GM10248 (cell line): Measurements from ENCODE around the gene CFHR2.

ENCODE experiments used
- CTCF ChIA-PET: fragments of 300-600 bp; sonication (Branson Sonifier 250); formaldehyde crosslinking; extraction: SDS; loops from one replicate; lab custom pipeline; 2021; ENCODE audit warnings: antibody characterized with exemption; lab: Yijun Ruan, JAX
- POLR2A ChIA-PET: fragments of 350-650 bp; sonication (Branson Sonifier 250); formaldehyde crosslinking; extraction: SDS; loops from one replicate; lab custom pipeline; 2020; ENCODE audit warnings: antibody characterized with exemption; lab: Yijun Ruan, JAX
- DNase-seq: peaks from one replicate; pipeline ENCODE4 v3.0.0; 2012; ENCODE audit errors: extremely low spot score
- TF ChIP-seq, protein P1 (sequence below): IDR thresholded peaks from 2 replicates; pipeline ENCODE4 v1.5.1; 2012; ENCODE audit warnings: mild to moderate bottlenecking, low read depth; ENCODE audit errors: extremely low read depth, missing control alignments, control extremely low read depth

CFHR2 gene

DNA sequence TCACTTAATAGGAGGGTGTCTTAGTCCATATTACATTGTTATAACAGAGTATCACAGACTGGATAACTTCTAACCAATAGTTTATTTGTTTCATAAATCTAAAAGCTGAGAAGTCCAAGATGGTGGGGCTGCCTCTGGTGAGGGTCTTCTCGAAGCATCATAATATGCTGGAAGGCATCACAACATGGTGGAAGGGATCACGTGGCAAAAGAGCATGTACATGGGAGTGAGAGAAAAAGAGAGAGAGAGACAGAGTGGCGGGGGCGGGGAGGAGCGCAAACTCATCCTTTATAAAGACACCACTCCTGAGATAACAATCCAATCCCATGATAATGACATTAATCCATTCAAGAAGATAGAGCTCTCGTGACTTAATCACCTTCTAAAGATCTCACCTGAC lies 65.3 kb downstream of the CFHR2 start:
- ChIA-PET POLR2A (no interaction called here), CTCF (interaction anchor here (1.1 to 1.2 kb wide), 2 partner anchors 9 to 17 kb away, joined by 3 to 4 read pairs; no protein-coding TSS in a partner anchor)
- TF ChIP-seq, protein P1, sequence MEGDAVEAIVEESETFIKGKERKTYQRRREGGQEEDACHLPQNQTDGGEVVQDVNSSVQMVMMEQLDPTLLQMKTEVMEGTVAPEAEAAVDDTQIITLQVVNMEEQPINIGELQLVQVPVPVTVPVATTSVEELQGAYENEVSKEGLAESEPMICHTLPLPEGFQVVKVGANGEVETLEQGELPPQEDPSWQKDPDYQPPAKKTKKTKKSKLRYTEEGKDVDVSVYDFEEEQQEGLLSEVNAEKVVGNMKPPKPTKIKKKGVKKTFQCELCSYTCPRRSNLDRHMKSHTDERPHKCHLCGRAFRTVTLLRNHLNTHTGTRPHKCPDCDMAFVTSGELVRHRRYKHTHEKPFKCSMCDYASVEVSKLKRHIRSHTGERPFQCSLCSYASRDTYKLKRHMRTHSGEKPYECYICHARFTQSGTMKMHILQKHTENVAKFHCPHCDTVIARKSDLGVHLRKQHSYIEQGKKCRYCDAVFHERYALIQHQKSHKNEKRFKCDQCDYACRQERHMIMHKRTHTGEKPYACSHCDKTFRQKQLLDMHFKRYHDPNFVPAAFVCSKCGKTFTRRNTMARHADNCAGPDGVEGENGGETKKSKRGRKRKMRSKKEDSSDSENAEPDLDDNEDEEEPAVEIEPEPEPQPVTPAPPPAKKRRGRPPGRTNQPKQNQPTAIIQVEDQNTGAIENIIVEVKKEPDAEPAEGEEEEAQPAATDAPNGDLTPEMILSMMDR, result no peak
- DNase-seq, result no peak
